Left ventricle myocardium inferior (tissue), 1 donor: ENCODE data around the gene MAST2. TPM values are rescaled to one million over a fixed set of nuclear protein-coding genes. Genes with fewer than 3 reads are reported as not detected.

Experiments
- DNase-seq: peaks from one replicate; pipeline ENCODE4 v3.0.0-alpha.2; 2020
- H3K27ac ChIP-seq: fragments of 200-600 bp; replicated peaks from 2 replicates; pipeline ENCODE4 v1.8.0; 2021
- H3K27me3 ChIP-seq: fragments of 200-600 bp; 2 replicates; pipeline ENCODE4 v1.8.0; 2021; ENCODE audit warnings: low read depth
- H3K36me3 ChIP-seq: fragments of 200-600 bp; 2 replicates; pipeline ENCODE4 v1.8.0; 2021
- H3K4me1 ChIP-seq: fragments of 200-600 bp; 2 replicates; pipeline ENCODE4 v1.8.0; 2021
- H3K4me3 ChIP-seq: fragments of 200-600 bp; 2 replicates; pipeline ENCODE4 v1.8.0; 2021; ENCODE audit warnings: mild to moderate bottlenecking, moderate library complexity
- H3K9me3 ChIP-seq: fragments of 200-600 bp; replicated peaks from 2 replicates; pipeline ENCODE4 v1.8.0; 2021
- CTCF ChIP-seq: fragments of 200-600 bp; IDR thresholded peaks from 2 replicates; pipeline ENCODE4 v1.8.0; 2021; ENCODE audit warnings: antibody characterized with exemption, mild to moderate bottlenecking, borderline replicate concordance
- intact Hi-C: fragments of 100-400 bp; cut with micrococcal nuclease; formaldehyde crosslinking; loops from one replicate; pipeline ENCODE4 v1.11.0; 2022
- total RNA-seq: library from RNA; stranded (reverse); fragmentation: NEBNext Ultra II Directional; extraction: Animal tissue kit (Norgen Biotek cat#: 25700); gene quantifications from one replicate; pipeline ENCODE4 v1.2.1, GENCODE V29; 2021
- donor health status: DM: no; HTN: yes; CAD: no; lungs with severe emphysema.

The MAST2 gene
- total RNA-seq, 1 donor from 2014 or later = 104 TPM

GRCh38 chr1:45789601-45790000 is 13.8 kb upstream of the MAST2 start:
- H3K36me3 ChIP-seq = no peaks in the 10 kb centered on the region
- H3K4me3 ChIP-seq = no peak overlapping the region
- no peaks in the 10 kb centered on the region for H3K27me3 ChIP-seq
- H3K4me1 ChIP-seq = no peaks in the 10 kb centered on the region
- intact Hi-C loops = no loop called here
- H3K9me3 ChIP-seq = no peaks in the 10 kb centered on the region
- no peak for DNase-seq
- TF ChIP-seq CTCF = no peak
- H3K27ac ChIP-seq = no peak overlapping the region

GRCh38 chr1:45792744-45793143 is 10.7 kb upstream of the MAST2 start:
- H3K27ac ChIP-seq = no peak overlapping the region
- intact Hi-C loops = no loop called here
- H3K36me3 ChIP-seq = no peaks in the 10 kb centered on the region
- no peak for DNase-seq
- no peaks in the 10 kb centered on the region for H3K9me3 ChIP-seq
- no peaks in the 10 kb centered on the region for H3K4me1 ChIP-seq
- TF ChIP-seq CTCF = no peak
- H3K4me3 ChIP-seq = no peak overlapping the region
- H3K27me3 ChIP-seq = peaks cover 8% of the 10 kb centered on the region

- TF ChIP-seq CTCF = no peak
- DNase-seq = no peak
- intact Hi-C loops = no loop called here
- Histone ChIP-seq H3K27ac (no peak overlapping the region), H3K9me3 (no peaks in the 10 kb centered on the region), H3K4me3 (no peak overlapping the region), H3K36me3 (no peaks in the 10 kb centered on the region), H3K27me3 (peaks cover 8% of the 10 kb centered on the region), H3K4me1 (no peaks in the 10 kb centered on the region)
Measured at GRCh38 chr1:45793942-45794604, 9.3 kb upstream of the MAST2 start.

GRCh38 chr1:45796381-45796780 is 7.0 kb upstream of the MAST2 start:
- Histone ChIP-seq H3K4me1 (no peaks in the 10 kb centered on the region), H3K27me3 (peaks cover 8% of the 10 kb centered on the region), H3K9me3 (no peaks in the 10 kb centered on the region), H3K36me3 (no peaks in the 10 kb centered on the region), H3K4me3 (no peak overlapping the region), H3K27ac (no peak overlapping the region)
- DNase-seq = no peak
- intact Hi-C loops = no loop called here
- TF ChIP-seq CTCF = no peak

GRCh38 chr1:45796946-45797345 is 6.5 kb upstream of the MAST2 start:
- Histone ChIP-seq H3K27ac (no peak overlapping the region), H3K9me3 (no peaks in the 10 kb centered on the region), H3K36me3 (no peaks in the 10 kb centered on the region), H3K4me1 (no peaks in the 10 kb centered on the region), H3K27me3 (peaks cover 8% of the 10 kb centered on the region), H3K4me3 (no peak overlapping the region)
- no peak for DNase-seq
- TF ChIP-seq CTCF = no peak
- intact Hi-C loops = no loop called here

GRCh38 chr1:45800899-45801298 is 2.5 kb upstream of the MAST2 start:
- no peak for DNase-seq
- intact Hi-C loops = no loop called here

More at GRCh38 chr1:45800899-45801298, 2.5 kb upstream of the MAST2 start:
- Histone ChIP-seq H3K36me3 (no peaks in the 10 kb centered on the region), H3K27ac (no peak overlapping the region), H3K9me3 (no peaks in the 10 kb centered on the region), H3K4me1 (peaks cover 22% of the 10 kb centered on the region), H3K4me3 (no peak overlapping the region), H3K27me3 (no peaks in the 10 kb centered on the region)
- no peak for TF ChIP-seq CTCF
